ENCODE results near the gene SRC. TPM values are rescaled to one million over a fixed set of nuclear protein-coding genes. Genes with fewer than 3 reads are reported as not detected.

SRC gene
- total and polyA plus RNA-seq, 2 experiments from 2014 or later = 8.0 to 25.9 TPM

- H3K79me2 ChIP-seq (replicated peaks; ENCODE audit: insufficient read depth) = no peaks in the 10 kb centered on the region
Observed at GRCh38 chr20:37389241-37389747, 43.4 kb downstream of the SRC start.

GRCh38 chr20:37389844-37390275 is 43.9 kb downstream of the SRC start:
- H3K4me2 ChIP-seq = no peak overlapping the region
- no peak overlapping the region for H3K4me3 ChIP-seq
- ATAC-seq (no peak), DNase-seq (ENCODE audit: low spot score) (no peak)
- H3K36me3 ChIP-seq (ENCODE audit: insufficient read depth) = no peaks in the 10 kb centered on the region
- H3K4me1 ChIP-seq (ENCODE audit: insufficient read depth) = no peaks in the 10 kb centered on the region
- H3K27me3 ChIP-seq (ENCODE audit: insufficient read depth) = no peaks in the 10 kb centered on the region
- Mint-ChIP-seq H3K27me3 (ENCODE audit: insufficient read depth, low read depth, poor library complexity) (peaks cover 8% of the 10 kb centered on the region), H3K4me3 (no peak overlapping the region), H3K36me3 (ENCODE audit: low read depth) (peaks cover 18% of the 10 kb centered on the region), H3K4me1 (peaks cover 16% of the 10 kb centered on the region), H3K9me3 (no peaks in the 10 kb centered on the region), H3K27ac (no peak overlapping the region)
- no peaks in the 10 kb centered on the region for H3F3A ChIP-seq (replicated peaks; ENCODE audit: low read depth)
- TF ChIP-seq STAT1 (IDR thresholded peaks at IDR 0.05; ENCODE audit: unreplicated experiment) (no peak), CTCF (conservative IDR thresholded peaks at IDR 0.05; ENCODE audit: low read depth in 2 of 2) (peak; percentile 23 to 41)
- H4K20me1 ChIP-seq (replicated peaks; ENCODE audit: insufficient read depth) = no peaks in the 10 kb centered on the region
- no peak overlapping the region for H2AFZ ChIP-seq
- no peaks in the 10 kb centered on the region for H3K79me2 ChIP-seq (replicated peaks; ENCODE audit: insufficient read depth)
- H3K27ac ChIP-seq (ENCODE audit: low read depth) = no peak overlapping the region
- no peaks in the 10 kb centered on the region for H3K9me2 ChIP-seq (ENCODE audit: insufficient read depth)

More at GRCh38 chr20:37389241-37389747, 43.4 kb downstream of the SRC start:
- H3K4me2 ChIP-seq = no peak overlapping the region
- peaks cover 10% of the 10 kb centered on the region for H3K27me3 Mint-ChIP-seq (ENCODE audit: insufficient read depth, low read depth, poor library complexity)
- DNase-seq (ENCODE audit: low spot score) (no peak), ATAC-seq (no peak)
- no peaks in the 10 kb centered on the region for H3K27me3 ChIP-seq (ENCODE audit: insufficient read depth)
- no peaks in the 10 kb centered on the region for H4K20me1 ChIP-seq (replicated peaks; ENCODE audit: insufficient read depth)
- H3K9me2 ChIP-seq (ENCODE audit: insufficient read depth) = no peaks in the 10 kb centered on the region
- peaks cover 20% of the 10 kb centered on the region for H3K36me3 Mint-ChIP-seq (ENCODE audit: low read depth)
- H3K4me1 Mint-ChIP-seq = peaks cover 12% of the 10 kb centered on the region
- no peak overlapping the region for H2AFZ ChIP-seq
- no peaks in the 10 kb centered on the region for H3K9me3 Mint-ChIP-seq
- H3F3A ChIP-seq (replicated peaks; ENCODE audit: low read depth) = no peaks in the 10 kb centered on the region
- no peak overlapping the region for H3K27ac ChIP-seq (ENCODE audit: low read depth)
- H3K4me3 Mint-ChIP-seq = no peak overlapping the region
- H3K4me1 ChIP-seq (ENCODE audit: insufficient read depth) = no peaks in the 10 kb centered on the region
- no peak overlapping the region for H3K4me3 ChIP-seq
- TF ChIP-seq NANOG (IDR thresholded peaks at IDR 0.05; ENCODE audit: borderline replicate concordance) = no peak
- TF ChIP-seq ZNF331 (CRISPR knock-in tag; IDR thresholded peaks at IDR 0.05; ENCODE audit: low read depth) = no peak
- TF ChIP-seq ETS1 (IDR thresholded peaks at IDR 0.05) = no peak
- TF ChIP-seq CREB1 (CRISPR knock-in tag; IDR thresholded peaks at IDR 0.05; ENCODE audit: low read depth) = no peak
- no peak for TF ChIP-seq EZH2phosphoT487 (IDR thresholded peaks at IDR 0.05; ENCODE audit: unreplicated experiment)
- TF ChIP-seq REST (IDR thresholded peaks at IDR 0.05; ENCODE audit: unreplicated experiment) = no peak
- no peak for TF ChIP-seq EZH2 (IDR thresholded peaks at IDR 0.05; ENCODE audit: low read depth, unreplicated experiment)
- no peak for TF ChIP-seq POLR2AphosphoS5 (IDR thresholded peaks at IDR 0.05; ENCODE audit: low read depth)
- no peak for TF ChIP-seq ZNF114 (CRISPR knock-in tag; IDR thresholded peaks at IDR 0.05)
- H3K36me3 ChIP-seq (ENCODE audit: insufficient read depth) = no peaks in the 10 kb centered on the region
- H3K27ac Mint-ChIP-seq = no peak overlapping the region
